GM10266 (cell line): Measurements from ENCODE around the gene RNF225.
"Not testable (repeated sequence)": the region's sequence is repeated elsewhere in the genome, so short reads cannot be mapped to it uniquely, and the experiment has no call there.

ENCODE experiments used
- DNase-seq: peaks from one replicate; pipeline ENCODE4 v3.0.0; 2012; ENCODE audit errors: extremely low spot score
- CTCF ChIP-seq: IDR thresholded peaks from 2 replicates; pipeline ENCODE4 v1.5.1; 2012; ENCODE audit warnings: mild to moderate bottlenecking, low read depth; ENCODE audit not compliant: control insufficient read depth, insufficient read depth; ENCODE audit errors: missing control alignments

The RNF225 gene

GRCh38 chr19:58395220-58395978, at the start of gene RNF225:
TSS of gene RNF225 (plus strand) at chr19:58395656. CDS start at chr19:58396090, 434 bp downstream.
- no peak for TF ChIP-seq CTCF
- no peak for DNase-seq

GRCh38 chr19:58346961-58347929, 48.2 kb upstream of the RNF225 start:
- peak; percentile 97 for DNase-seq

GRCh38 chr19:58348080-58348479, 47.4 kb upstream of the RNF225 start:
- not testable (repeated sequence) for DNase-seq

More at GRCh38 chr19:58346961-58347929, 48.2 kb upstream of the RNF225 start:
- TF ChIP-seq CTCF: no peak

- TF ChIP-seq CTCF: no peak
- no peak for DNase-seq
Observed at GRCh38 chr19:58349590-58349989, 45.9 kb upstream of the RNF225 start.

- TF ChIP-seq CTCF: no peak
- DNase-seq: no peak
Observed at GRCh38 chr19:58350001-58350861, 45.2 kb upstream of the RNF225 start.

GRCh38 chr19:58350871-58351557, 44.4 kb upstream of the RNF225 start:
- no peak for TF ChIP-seq CTCF
- DNase-seq: no peak

GRCh38 chr19:58351558-58351878, 43.9 kb upstream of the RNF225 start:
- no peak for DNase-seq
- no peak for TF ChIP-seq CTCF
